GM19099 (cell line): ENCODE measurements around the gene MLH3.

Source experiments
- POLR2A ChIP-seq: IDR thresholded peaks from 3 replicates; pipeline ENCODE4 v1.6.1; 2011; ENCODE audit warnings: low read depth; ENCODE audit not compliant: insufficient read length; ENCODE audit errors: extremely low read depth

The MLH3 gene

DNA sequence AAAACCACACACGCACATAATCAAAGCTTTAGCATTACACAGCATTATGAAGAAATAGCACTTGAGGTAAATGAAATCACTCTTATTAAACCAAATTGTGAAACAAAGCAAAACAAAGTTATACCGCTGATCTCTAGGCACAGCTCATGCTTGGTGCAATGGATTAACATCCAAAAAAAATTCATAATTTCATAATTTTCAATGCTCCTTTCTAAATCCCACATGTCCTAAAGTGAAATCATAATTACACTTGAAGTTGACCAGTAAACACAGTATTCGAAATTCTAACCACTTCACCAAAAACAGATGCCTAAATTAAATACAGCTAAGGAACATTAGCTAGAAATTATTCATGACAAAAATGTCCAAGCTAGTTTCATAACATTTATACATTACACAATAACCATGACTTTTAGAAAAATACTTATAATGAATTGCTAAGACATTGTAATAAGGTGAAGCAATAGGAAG lies 1.5 kb downstream of the MLH3 start:
- no peak for TF ChIP-seq POLR2A

DNA sequence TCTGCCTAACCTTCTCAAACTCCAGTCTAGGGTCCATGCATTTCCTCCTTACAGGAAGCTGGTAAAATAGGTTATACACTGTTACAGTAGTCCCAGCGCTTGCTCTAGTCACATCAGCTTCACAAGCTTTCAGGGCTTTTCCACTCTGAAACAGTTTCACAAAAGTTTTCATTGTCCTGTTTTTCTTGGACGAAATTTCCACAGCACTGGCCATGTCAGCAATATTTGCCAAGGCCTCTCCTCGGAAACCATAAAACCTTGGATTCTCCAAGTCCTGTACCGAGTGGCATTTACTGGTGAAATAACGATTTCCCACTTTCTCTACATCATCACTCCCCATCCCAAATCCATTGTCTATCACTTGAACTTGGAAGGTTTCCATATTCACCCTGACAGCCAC lies 2.1 kb downstream of the MLH3 start:
- no peak for TF ChIP-seq POLR2A

DNA sequence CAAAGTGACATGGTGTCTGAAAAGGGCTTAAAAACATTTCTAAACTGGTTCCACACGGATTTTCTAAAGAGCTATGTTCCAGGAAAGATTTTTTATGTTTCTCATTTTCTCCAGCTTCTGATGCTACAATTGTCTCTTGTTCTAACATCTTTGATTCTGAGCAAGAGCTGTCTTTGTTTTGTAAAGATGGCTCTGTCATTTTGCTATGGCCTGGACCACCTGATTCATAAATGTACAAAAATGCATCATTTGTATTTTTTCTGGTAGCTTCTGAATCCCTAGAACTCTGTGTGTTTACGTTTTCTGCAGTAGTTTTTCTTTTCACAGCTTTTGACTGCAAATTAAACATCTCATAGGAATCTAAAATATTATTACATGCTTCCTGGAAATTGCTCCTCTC lies 3.2 kb downstream of the MLH3 start:
- TF ChIP-seq POLR2A: no peak

DNA sequence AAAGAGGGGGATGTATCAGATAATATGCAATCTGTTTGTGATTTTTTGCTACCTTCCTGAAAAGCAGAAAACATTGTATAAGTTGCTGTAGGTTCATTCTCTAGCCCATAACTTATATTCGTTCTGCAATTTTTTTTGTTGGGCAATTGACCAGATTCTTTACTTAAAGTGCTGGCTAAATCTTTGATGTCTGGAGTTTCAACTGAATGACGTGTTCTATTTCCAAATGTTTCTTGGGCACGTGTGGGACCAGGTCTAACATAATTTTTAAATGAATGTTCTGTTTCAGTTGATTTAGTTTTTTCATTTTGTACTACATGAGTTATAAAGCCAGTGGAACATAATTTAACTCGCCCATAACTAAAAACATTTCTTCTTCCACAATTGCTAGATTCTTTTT lies 3.8 kb downstream of the MLH3 start:
- TF ChIP-seq POLR2A: no peak

DNA sequence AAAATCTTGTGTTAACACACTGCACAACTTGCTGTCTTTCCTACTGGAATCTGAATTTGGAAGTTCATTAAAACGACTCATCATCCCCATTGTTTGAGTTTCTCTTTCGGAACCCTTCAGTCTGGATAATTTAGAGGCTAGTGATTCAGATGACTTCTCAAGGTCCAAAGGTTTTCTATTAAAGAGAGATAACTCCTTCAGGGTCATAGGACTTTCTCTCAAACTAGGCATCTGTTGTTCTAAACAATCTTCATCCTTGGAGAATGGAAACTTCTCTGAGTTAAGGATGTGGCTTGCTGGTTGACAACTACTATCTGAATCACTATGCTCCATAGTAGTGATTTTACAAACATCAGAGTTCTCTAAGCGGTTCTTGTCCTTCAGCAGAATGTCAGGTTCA lies 4.4 kb downstream of the MLH3 start:
- TF ChIP-seq POLR2A: no peak

DNA sequence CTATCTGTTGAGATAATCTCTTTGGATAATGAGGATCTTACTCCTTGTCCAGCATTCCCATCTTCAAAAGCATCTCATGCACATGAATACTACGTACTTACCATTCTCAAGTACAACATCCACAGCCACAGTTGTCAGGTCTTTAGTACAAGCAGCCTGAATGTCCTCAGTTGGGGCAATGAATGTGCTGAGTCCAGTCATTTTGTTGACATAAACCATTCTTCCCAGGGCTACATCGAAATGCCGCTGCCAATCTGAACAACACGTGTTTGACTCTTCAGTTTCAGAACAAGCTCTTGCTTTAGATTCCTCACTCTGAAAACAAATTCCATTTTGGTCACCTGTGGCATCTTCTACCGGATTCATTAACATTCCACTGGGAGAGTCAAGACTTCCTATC lies 5.0 kb downstream of the MLH3 start:
- no peak for TF ChIP-seq POLR2A

DNA sequence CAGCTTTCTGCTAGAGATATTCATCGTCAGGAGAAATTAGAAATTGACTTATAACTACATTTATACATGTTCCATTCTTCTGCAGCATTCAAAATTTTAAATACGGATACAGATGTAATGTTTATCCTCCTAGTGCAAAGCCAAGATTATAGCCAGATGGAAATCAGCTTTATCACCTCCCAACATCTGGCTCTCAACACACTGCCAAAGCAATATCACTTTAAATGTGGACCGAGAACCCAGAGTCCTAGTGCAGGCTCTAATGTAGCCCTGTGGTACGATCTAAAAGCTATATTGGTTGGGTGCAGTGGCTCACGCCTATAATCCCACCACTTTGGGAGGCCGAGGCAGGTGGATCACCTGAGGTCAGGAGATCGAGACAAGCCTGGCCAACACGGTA lies 6.5 kb downstream of the MLH3 start:
- no peak for TF ChIP-seq POLR2A

DNA sequence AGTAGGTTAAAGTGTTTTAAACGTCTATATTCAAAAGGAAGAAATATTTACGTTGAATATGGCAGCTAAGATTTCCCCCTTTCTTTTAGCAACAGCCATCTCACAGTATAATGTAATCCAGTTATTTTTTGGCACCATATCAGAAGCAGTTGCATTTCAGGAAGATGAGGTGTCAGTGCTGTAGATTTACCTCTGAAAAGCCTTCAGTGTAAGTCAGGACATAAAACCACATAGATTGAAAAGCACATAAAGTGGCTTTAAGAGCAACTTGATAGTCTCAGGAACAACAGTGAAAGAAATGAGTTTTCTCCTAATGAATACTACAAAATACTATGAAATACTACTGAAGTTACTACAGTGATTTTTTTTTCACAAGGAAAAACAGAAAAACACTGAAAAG lies 6.9 kb downstream of the MLH3 start:
- no peak for TF ChIP-seq POLR2A

DNA sequence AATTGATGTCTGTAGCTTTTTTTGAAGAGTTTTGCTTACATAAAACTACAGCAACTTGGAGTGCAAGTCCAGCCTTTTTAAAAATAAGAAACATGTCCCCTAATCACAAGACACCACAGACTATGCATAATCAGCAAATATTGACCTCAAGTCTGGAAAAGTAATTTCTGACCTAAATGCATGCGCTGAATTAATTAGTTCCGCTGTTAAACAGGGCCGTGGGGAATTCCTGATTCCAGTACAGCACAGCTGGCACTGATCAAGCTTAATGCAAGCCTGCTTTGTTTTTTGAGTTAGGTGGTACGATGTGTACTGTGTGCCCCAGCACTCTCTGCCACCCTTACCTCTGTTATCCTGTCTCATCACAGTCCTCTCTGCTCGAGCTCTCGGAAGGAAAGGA lies 9.2 kb downstream of the MLH3 start:
- no peak for TF ChIP-seq POLR2A

DNA sequence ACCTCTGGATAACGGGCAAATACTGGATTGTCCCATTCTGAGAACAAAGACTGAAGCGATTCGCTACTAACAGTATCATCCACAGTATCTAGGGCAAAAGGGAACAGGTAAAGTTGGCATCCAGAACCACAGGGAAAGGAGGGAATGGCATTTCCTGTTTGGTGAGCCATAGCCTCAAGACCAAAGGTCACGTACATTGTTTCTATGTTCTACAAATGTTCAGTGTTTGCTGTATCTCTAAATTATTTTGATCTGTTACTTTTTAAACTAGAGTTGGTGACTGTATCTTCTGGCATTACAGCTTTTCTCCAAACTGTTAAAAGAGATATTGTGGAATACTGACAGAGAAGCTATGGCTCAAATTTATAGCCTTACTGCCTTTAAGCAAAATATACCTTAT lies 9.7 kb downstream of the MLH3 start:
- no peak for TF ChIP-seq POLR2A

DNA sequence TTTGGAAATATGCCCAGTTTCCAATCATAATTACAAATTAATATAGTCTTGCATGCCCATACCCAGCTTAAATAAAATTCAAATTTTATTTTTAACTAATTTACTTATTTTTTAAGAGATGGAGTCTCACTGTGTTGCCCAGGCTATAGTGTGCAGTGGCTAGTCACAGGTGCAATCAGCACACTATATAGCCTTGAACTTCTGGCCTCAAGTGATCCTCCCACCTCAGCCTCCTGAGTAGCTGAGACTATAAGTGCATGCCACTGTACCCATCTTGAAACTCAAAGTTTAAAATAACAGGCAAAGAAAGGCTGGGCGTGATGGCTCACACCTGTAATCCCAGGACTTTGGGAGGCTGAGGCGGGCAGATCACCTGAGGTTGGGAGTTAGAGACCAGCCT lies 10.3 kb downstream of the MLH3 start:
- no peak for TF ChIP-seq POLR2A

DNA sequence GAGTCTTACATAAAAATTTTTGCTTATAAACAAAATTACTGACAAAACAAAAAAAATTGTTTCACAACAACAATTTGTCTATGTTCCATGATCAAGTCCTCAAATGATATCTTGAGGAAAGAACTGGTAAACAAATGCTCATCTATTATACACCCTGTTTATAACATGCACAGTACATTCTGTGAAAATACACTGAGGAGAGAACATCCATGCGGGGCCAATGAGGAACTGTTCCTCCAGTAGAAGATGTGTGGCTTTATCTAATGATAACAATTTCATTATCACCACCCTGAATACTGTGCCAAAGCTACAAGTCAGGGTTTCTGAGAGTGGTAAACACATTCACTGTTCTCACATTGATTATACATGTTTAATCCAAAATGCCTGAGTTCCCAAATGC lies 10.8 kb downstream of the MLH3 start:
- no peak for TF ChIP-seq POLR2A

DNA sequence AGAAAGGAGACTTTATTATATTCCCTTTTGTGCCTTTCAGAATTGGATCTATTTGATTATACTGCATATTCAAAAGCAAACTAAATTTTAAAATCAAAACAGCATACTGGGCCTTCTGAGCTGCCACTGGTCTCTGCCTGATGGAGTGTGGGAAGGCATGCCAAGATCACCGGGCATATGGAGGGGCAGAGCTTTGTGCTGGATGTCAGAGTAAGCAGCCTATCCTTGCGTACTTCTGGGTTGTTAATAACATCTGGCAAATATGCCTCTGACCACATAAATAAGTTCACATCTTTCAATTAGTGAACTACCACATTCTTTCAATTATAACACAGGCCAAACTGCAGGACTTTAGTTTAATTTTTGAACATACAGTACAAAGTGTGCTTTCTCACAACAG lies 18.3 kb downstream of the MLH3 start:
- no peak for TF ChIP-seq POLR2A

DNA sequence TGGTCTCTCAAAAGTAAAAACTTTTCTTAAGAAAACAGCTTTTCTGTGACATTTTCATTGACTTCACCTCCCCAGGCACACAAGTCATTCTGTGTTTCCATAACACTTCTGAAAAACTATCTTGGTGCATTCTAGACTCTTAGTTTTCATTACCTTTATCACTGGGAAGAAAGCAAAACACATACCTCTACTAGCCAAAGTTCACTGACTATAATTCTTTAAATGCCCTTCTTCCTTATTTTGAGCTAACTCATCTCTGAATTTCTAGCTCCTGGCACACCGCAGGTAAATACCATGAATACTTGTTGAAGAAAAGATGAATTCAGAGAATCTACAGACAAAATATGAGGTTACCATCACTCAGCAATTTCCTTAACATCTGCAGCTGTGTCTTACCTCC lies 21.1 kb downstream of the MLH3 start:
- TF ChIP-seq POLR2A: no peak

DNA sequence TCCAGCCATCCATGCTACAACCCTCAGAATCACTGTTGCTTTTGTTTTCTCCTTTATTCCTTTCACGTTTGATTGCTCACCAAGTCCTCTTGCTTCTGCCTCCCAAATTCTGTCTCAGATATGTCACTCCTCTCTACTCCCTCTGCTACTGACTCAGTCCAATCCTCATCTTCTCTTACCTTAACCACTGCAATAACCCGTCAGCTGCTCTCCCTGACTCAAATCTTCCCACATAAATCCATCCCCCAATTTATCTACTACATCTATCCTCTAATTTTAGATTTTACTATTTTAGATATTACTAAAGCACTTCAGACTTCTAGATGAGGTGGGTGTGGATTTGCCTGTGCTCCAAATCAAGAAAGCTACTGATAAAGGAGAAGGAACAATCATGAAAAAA lies 25.4 kb downstream of the MLH3 start:
- no peak for TF ChIP-seq POLR2A

DNA sequence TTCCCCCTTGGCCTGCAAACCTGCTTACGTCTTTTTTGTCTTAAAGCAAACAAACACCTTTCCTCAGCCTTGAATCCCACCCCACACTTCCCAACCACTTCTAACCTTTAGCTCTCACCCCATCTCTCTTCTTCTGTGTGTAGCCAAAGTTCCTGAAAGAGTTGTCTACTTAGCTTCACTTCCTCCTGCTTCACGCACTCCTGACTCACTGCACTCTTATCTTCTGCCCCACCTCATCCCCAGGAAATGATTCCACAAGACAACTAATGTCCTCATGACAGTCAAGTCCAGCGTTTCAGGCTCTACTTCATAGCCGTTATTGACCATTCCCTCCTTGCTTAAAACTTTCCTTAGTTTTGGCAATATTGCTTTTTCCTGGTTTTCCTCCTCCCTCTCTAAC lies 26.2 kb downstream of the MLH3 start:
- TF ChIP-seq POLR2A: no peak

DNA sequence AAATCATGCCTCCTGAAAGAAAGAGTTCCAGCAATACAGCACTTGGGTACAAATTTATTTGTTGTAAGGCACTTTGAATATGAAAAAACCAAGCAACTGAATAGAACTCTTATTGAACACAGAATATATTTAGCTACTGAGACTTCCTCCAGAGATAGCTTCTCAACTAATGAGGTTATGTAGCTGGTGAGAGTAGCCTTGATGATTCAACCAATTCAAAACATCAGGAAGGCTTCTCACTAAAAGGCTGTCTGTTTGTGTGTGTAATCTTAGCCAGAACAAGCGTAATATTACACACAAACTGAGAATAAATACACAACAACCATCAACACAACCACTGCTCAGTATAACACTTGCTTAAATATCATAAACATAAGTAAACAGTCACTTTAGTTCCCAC lies 28.2 kb downstream of the MLH3 start:
- no peak for TF ChIP-seq POLR2A

DNA sequence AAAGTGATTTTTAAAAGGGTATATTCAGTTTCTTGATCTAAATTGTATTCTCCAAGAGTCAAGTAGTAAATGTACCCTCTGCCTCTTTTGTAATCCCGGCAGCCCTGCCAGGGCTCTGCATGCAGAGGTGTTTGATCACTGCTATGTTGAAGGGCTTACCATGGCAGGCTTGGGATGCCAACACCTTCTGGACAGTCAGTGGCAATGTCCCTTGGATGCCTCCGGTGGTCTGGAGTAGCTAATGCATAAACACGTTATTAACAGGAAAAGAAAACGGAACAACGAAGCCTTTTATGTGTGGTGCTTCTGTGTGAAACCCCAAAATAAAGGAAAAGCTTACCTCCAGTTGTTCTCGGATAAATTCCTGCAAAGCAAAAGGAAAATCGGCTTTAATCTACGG lies 28.6 kb downstream of the MLH3 start:
- TF ChIP-seq POLR2A: no peak
